IgD-negative memory B cell (primary cell): ENCODE measurements around the gene UBAP2L. TPM values are rescaled to one million over a fixed set of nuclear protein-coding genes. Genes with fewer than 3 reads are reported as not detected.
"Not testable (repeated sequence)": the region's sequence is repeated elsewhere in the genome, so short reads cannot be mapped to it uniquely, and the experiment has no call there.

Source experiments
- H3K27ac Mint-ChIP-seq, 3 donors: one replicate each; pipeline ENCODE4 v1.8.0; 2020 to 2022; ENCODE audit warnings: mild to moderate bottlenecking in 3 of 3, mixed read lengths in 3 of 3, moderate library complexity in 1 of 3
- H3K27me3 Mint-ChIP-seq: one replicate; pipeline ENCODE4 v1.8.0; 2021; ENCODE audit warnings: mixed read lengths
- H3K36me3 Mint-ChIP-seq: one replicate; pipeline ENCODE4 v1.8.0; 2020; ENCODE audit warnings: mild to moderate bottlenecking, mixed read lengths
- H3K4me1 Mint-ChIP-seq, 3 donors: one replicate each; pipeline ENCODE4 v1.8.0; 2020 to 2022; ENCODE audit warnings: mixed read lengths in 3 of 3, mild to moderate bottlenecking in 1 of 3
- H3K4me3 Mint-ChIP-seq, 4 donors: one replicate each; pipeline ENCODE4 v1.8.0; 2020 to 2022; ENCODE audit warnings: mild to moderate bottlenecking in 4 of 4, mixed read lengths in 4 of 4, moderate library complexity in 3 of 4
- H3K9me3 Mint-ChIP-seq, 3 donors: one replicate each; pipeline ENCODE4 v1.8.0; 2020 to 2021; ENCODE audit warnings: mixed read lengths in 3 of 3, mild to moderate bottlenecking in 1 of 3
- polyA plus RNA-seq: library from polyadenylated mRNA; unstranded; fragments of 300-500 nt; fragmentation: Illumina TruSeq; gene quantifications from one replicate; pipeline ENCODE4 v1.2.3, GENCODE V29; 2021

The UBAP2L gene
- polyA plus RNA-seq, 1 donor from 2014 or later: 60.6 TPM

GRCh38 chr1:154219541-154219940 lies 1.2 kb upstream of the UBAP2L start:
- H3K36me3 Mint-ChIP-seq: peaks cover 1% of the 10 kb centered on the region

GRCh38 chr1:154220970-154221277 lies 169 bp downstream of the UBAP2L start:
- peaks cover 0 to 1% (median 0%) of the 10 kb centered on the region in 3 donors for H3K9me3 Mint-ChIP-seq
- H3K27me3 Mint-ChIP-seq: no peaks in the 10 kb centered on the region
- H3K36me3 Mint-ChIP-seq: peaks cover 1% of the 10 kb centered on the region
- peaks cover 30 to 54% (median 47%) of the 10 kb centered on the region in 3 donors for H3K4me1 Mint-ChIP-seq
- H3K4me3 Mint-ChIP-seq: peak overlapping the region; percentile 84 to 99 (median 96)
- peak overlapping the region; percentile 90 to 100 (median 93) for H3K27ac Mint-ChIP-seq

More at GRCh38 chr1:154219541-154219940, 1.2 kb upstream of the UBAP2L start:
- Mint-ChIP-seq H3K27me3 (no peaks in the 10 kb centered on the region), H3K9me3 (peaks cover 0 to 1% (median 0%) of the 10 kb centered on the region in 3 donors), H3K4me1 (peaks cover 27 to 51% (median 41%) of the 10 kb centered on the region in 3 donors), H3K27ac (peak overlapping the region; percentile 90 to 100 (median 93)), H3K4me3 (peak overlapping the region; percentile 84 to 99 (median 96))

GRCh38 chr1:154221278-154222001 lies 685 bp downstream of the UBAP2L start:
- H3K36me3 Mint-ChIP-seq: peaks cover 1% of the 10 kb centered on the region
- peak overlapping the region; percentile 90 to 96 (median 93) for H3K27ac Mint-ChIP-seq
- H3K4me1 Mint-ChIP-seq: peaks cover 35 to 57% (median 48%) of the 10 kb centered on the region in 3 donors
- peaks cover 0 to 1% (median 0%) of the 10 kb centered on the region in 3 donors for H3K9me3 Mint-ChIP-seq
- peak overlapping the region; percentile 84 to 99 (median 96) for H3K4me3 Mint-ChIP-seq
- H3K27me3 Mint-ChIP-seq: no peaks in the 10 kb centered on the region

- Mint-ChIP-seq H3K4me1 (peaks cover 36 to 56% (median 48%) of the 10 kb centered on the region in 3 donors), H3K4me3 (peak overlapping the region; percentile 84 to 99 (median 96)), H3K27me3 (no peaks in the 10 kb centered on the region), H3K27ac (peak overlapping the region; percentile 90 to 93 (median 90)), H3K36me3 (peaks cover 1% of the 10 kb centered on the region), H3K9me3 (peaks cover 0 to 1% (median 0%) of the 10 kb centered on the region in 3 donors)
These were observed 1.8 kb downstream of the UBAP2L start for GRCh38 chr1:154222518-154222917.

- peaks cover 0 to 1% (median 0%) of the 10 kb centered on the region in 3 donors for H3K9me3 Mint-ChIP-seq
- peak overlapping the region in 2 of 3 donors; percentile 90 for H3K27ac Mint-ChIP-seq
- peaks cover 1% of the 10 kb centered on the region for H3K36me3 Mint-ChIP-seq
These were observed 2.2 kb downstream of the UBAP2L start for GRCh38 chr1:154222918-154223317.

GRCh38 chr1:154223621-154224020 lies 2.9 kb downstream of the UBAP2L start:
- peaks cover 0 to 1% (median 0%) of the 10 kb centered on the region in 3 donors for H3K9me3 Mint-ChIP-seq
- peaks cover 36 to 48% (median 44%) of the 10 kb centered on the region in 3 donors for H3K4me1 Mint-ChIP-seq
- no peaks in the 10 kb centered on the region for H3K27me3 Mint-ChIP-seq
- peaks cover 1% of the 10 kb centered on the region for H3K36me3 Mint-ChIP-seq
- H3K4me3 Mint-ChIP-seq: peak overlapping the region in 2 of 4 donors; percentile 28 to 84
- H3K27ac Mint-ChIP-seq: peak overlapping the region in 2 of 3 donors; percentile 63 to 90

More at GRCh38 chr1:154222918-154223317, 2.2 kb downstream of the UBAP2L start:
- peak overlapping the region in 3 of 4 donors; percentile 84 to 94 (median 85) for H3K4me3 Mint-ChIP-seq
- H3K4me1 Mint-ChIP-seq: peaks cover 36 to 54% (median 48%) of the 10 kb centered on the region in 3 donors
- no peaks in the 10 kb centered on the region for H3K27me3 Mint-ChIP-seq

GRCh38 chr1:154225370-154225769 lies 4.6 kb downstream of the UBAP2L start:
- Mint-ChIP-seq H3K4me3 (peak overlapping the region in 2 of 4 donors; percentile 17 to 84), H3K4me1 (peaks cover 34 to 38% (median 37%) of the 10 kb centered on the region in 3 donors), H3K27ac (peak overlapping the region in 2 of 3 donors; percentile 77 to 90), H3K9me3 (peaks cover 0 to 1% (median 0%) of the 10 kb centered on the region in 3 donors), H3K27me3 (no peaks in the 10 kb centered on the region), H3K36me3 (no peaks in the 10 kb centered on the region)

- not testable (repeated sequence) for H3K27ac Mint-ChIP-seq, H3K36me3 Mint-ChIP-seq, H3K4me3 Mint-ChIP-seq, H3K4me1 Mint-ChIP-seq, H3K9me3 Mint-ChIP-seq, H3K27me3 Mint-ChIP-seq
These were observed 10.4 kb downstream of the UBAP2L start for GRCh38 chr1:154231112-154231511.

- H3K27me3 Mint-ChIP-seq, H3K36me3 Mint-ChIP-seq, H3K27ac Mint-ChIP-seq, H3K9me3 Mint-ChIP-seq, H3K4me3 Mint-ChIP-seq, H3K4me1 Mint-ChIP-seq: not testable (repeated sequence)
These were observed 12.4 kb downstream of the UBAP2L start for GRCh38 chr1:154233127-154233526.

GRCh38 chr1:154236855-154237254 lies 16.1 kb downstream of the UBAP2L start:
- Mint-ChIP-seq H3K27ac (no peak overlapping the region), H3K4me3 (no peak overlapping the region), H3K27me3 (no peaks in the 10 kb centered on the region), H3K4me1 (peaks cover 0 to 10% (median 4%) of the 10 kb centered on the region in 3 donors), H3K9me3 (no peaks in the 10 kb centered on the region), H3K36me3 (peaks cover 4% of the 10 kb centered on the region)

GRCh38 chr1:154237435-154237834 lies 16.7 kb downstream of the UBAP2L start:
- peaks cover 0 to 10% (median 8%) of the 10 kb centered on the region in 3 donors for H3K4me1 Mint-ChIP-seq
- H3K27ac Mint-ChIP-seq: no peak overlapping the region
- H3K27me3 Mint-ChIP-seq: no peaks in the 10 kb centered on the region
- H3K36me3 Mint-ChIP-seq: peaks cover 4% of the 10 kb centered on the region
- no peaks in the 10 kb centered on the region for H3K9me3 Mint-ChIP-seq
- no peak overlapping the region for H3K4me3 Mint-ChIP-seq

GRCh38 chr1:154237880-154238506 lies 17.2 kb downstream of the UBAP2L start:
- Mint-ChIP-seq H3K27me3 (no peaks in the 10 kb centered on the region), H3K4me3 (no peak overlapping the region), H3K36me3 (peaks cover 4% of the 10 kb centered on the region), H3K9me3 (no peaks in the 10 kb centered on the region), H3K4me1 (peaks cover 1 to 10% (median 9%) of the 10 kb centered on the region in 3 donors), H3K27ac (no peak overlapping the region)

- no peak overlapping the region for H3K4me3 Mint-ChIP-seq
- no peaks in the 10 kb centered on the region for H3K9me3 Mint-ChIP-seq
- peaks cover 1 to 10% (median 9%) of the 10 kb centered on the region in 3 donors for H3K4me1 Mint-ChIP-seq
- no peaks in the 10 kb centered on the region for H3K27me3 Mint-ChIP-seq
- peak overlapping the region in 1 of 3 donors; percentile 90 for H3K27ac Mint-ChIP-seq
- H3K36me3 Mint-ChIP-seq: peaks cover under 1% of the 10 kb centered on the region
These were observed 18.7 kb downstream of the UBAP2L start for GRCh38 chr1:154239491-154239890.

- no peak overlapping the region for H3K27ac Mint-ChIP-seq
- H3K27me3 Mint-ChIP-seq: no peaks in the 10 kb centered on the region
- no peak overlapping the region for H3K4me3 Mint-ChIP-seq
- H3K9me3 Mint-ChIP-seq: no peaks in the 10 kb centered on the region
- H3K36me3 Mint-ChIP-seq: no peaks in the 10 kb centered on the region
- H3K4me1 Mint-ChIP-seq: peaks cover 1 to 10% (median 9%) of the 10 kb centered on the region in 3 donors
These were observed 19.6 kb downstream of the UBAP2L start for GRCh38 chr1:154240294-154240833.

- Mint-ChIP-seq H3K27me3 (no peaks in the 10 kb centered on the region), H3K4me1 (peaks cover 1 to 10% (median 9%) of the 10 kb centered on the region in 3 donors), H3K4me3 (no peak overlapping the region), H3K27ac (no peak overlapping the region), H3K36me3 (no peaks in the 10 kb centered on the region), H3K9me3 (no peaks in the 10 kb centered on the region)
These were observed 21.1 kb downstream of the UBAP2L start for GRCh38 chr1:154241703-154242351.
